H9 (cell line): ENCODE measurements around the gene TATDN2. TPM values are rescaled to one million over a fixed set of nuclear protein-coding genes. Genes with fewer than 3 reads are reported as not detected.

Source experiments
- DNase-seq: peaks from one replicate; pipeline ENCODE4 v3.0.0-alpha.2; 2017
- H2AFZ ChIP-seq: one replicate; pipeline ENCODE4 v1.6.1; 2013; ENCODE audit warnings: mild to moderate bottlenecking, low read length, control low read depth, moderate library complexity
- H2AK5ac ChIP-seq: 2 replicates; pipeline ENCODE4 v1.6.1; 2013; ENCODE audit warnings: low read length, control low read depth, mixed read lengths; ENCODE audit not compliant: insufficient read length
- H2BK120ac ChIP-seq: one replicate; pipeline ENCODE4 v1.6.1; 2013; ENCODE audit warnings: low read depth, mild to moderate bottlenecking, low read length, control low read depth, inconsistent platforms; ENCODE audit not compliant: poor library complexity, severe bottlenecking
- H2BK12ac ChIP-seq: 2 replicates; pipeline ENCODE4 v1.6.1; 2013; ENCODE audit warnings: low read length, control low read depth, mixed read lengths, low read depth; ENCODE audit not compliant: insufficient read length
- H2BK15ac ChIP-seq: 2 replicates; pipeline ENCODE4 v1.6.1; 2013; ENCODE audit warnings: low read depth, low read length, control low read depth
- H2BK20ac ChIP-seq: one replicate; pipeline ENCODE4 v1.6.1; 2013; ENCODE audit warnings: low read depth, mild to moderate bottlenecking, low read length, control low read depth, inconsistent platforms; ENCODE audit not compliant: poor library complexity, severe bottlenecking
- H2BK5ac ChIP-seq: 2 replicates; pipeline ENCODE4 v1.6.1; 2013; ENCODE audit warnings: low read length, control low read depth, mixed read lengths; ENCODE audit not compliant: insufficient read length
- H3K14ac ChIP-seq: 2 replicates; pipeline ENCODE4 v1.6.1; 2013; ENCODE audit warnings: low read length, control low read depth; ENCODE audit not compliant: insufficient read depth
- H3K18ac ChIP-seq: 2 replicates; pipeline ENCODE4 v1.6.1; 2013; ENCODE audit warnings: low read depth, mild to moderate bottlenecking, mixed read lengths, low read length, control low read depth; ENCODE audit not compliant: insufficient read length
- H3K23ac ChIP-seq: 2 replicates; pipeline ENCODE4 v1.6.1; 2013; ENCODE audit warnings: low read length, control low read depth, mixed read lengths, low read depth; ENCODE audit not compliant: insufficient read length
- H3K23me2 ChIP-seq: 2 replicates; pipeline ENCODE4 v1.6.1; 2013; ENCODE audit warnings: low read depth, mild to moderate bottlenecking, mixed read lengths, low read length, control low read depth; ENCODE audit not compliant: insufficient read length, poor library complexity, severe bottlenecking
- H3K27ac ChIP-seq: 2 replicates; pipeline ENCODE4 v1.5.1; 2013; ENCODE audit warnings: low read length, control low read depth, mixed read lengths, low read depth; ENCODE audit not compliant: insufficient read length
- H3K27me3 ChIP-seq: 2 replicates; pipeline ENCODE4 v1.6.1; 2013; ENCODE audit warnings: low read length, control low read depth, inconsistent platforms; ENCODE audit not compliant: insufficient read depth
- H3K4ac ChIP-seq: 2 replicates; pipeline ENCODE4 v1.6.1; 2013; ENCODE audit warnings: low read depth, mild to moderate bottlenecking, control low read depth, inconsistent platforms, low read length, moderate library complexity
- H3K4me1 ChIP-seq: 2 replicates; pipeline ENCODE4 v1.6.1; 2013; ENCODE audit warnings: low read length, control low read depth, inconsistent platforms; ENCODE audit not compliant: insufficient read depth
- H3K4me2 ChIP-seq: 2 replicates; pipeline ENCODE4 v1.6.1; 2013; ENCODE audit warnings: low read length, control low read depth, mixed read lengths; ENCODE audit not compliant: insufficient read length, insufficient read depth
- H3K56ac ChIP-seq: 2 replicates; pipeline ENCODE4 v1.6.1; 2013; ENCODE audit warnings: low read depth, mild to moderate bottlenecking, mixed read lengths, low read length, control low read depth; ENCODE audit not compliant: insufficient read length
- H3K79me1 ChIP-seq: 2 replicates; pipeline ENCODE4 v1.6.1; 2013; ENCODE audit warnings: low read depth, mild to moderate bottlenecking, moderate library complexity, low read length, control low read depth, inconsistent platforms; ENCODE audit not compliant: insufficient read depth, poor library complexity, severe bottlenecking
- H3K79me2 ChIP-seq: 2 replicates; pipeline ENCODE4 v1.6.1; 2013; ENCODE audit warnings: low read length, control low read depth, inconsistent platforms; ENCODE audit not compliant: insufficient read depth
- H3K9ac ChIP-seq: 2 replicates; pipeline ENCODE4 v1.6.1; 2013; ENCODE audit warnings: low read length, control low read depth, mixed read lengths; ENCODE audit not compliant: insufficient read length; ENCODE audit errors: extremely low read depth
- H3K9me3 ChIP-seq: one replicate; pipeline ENCODE4 v1.6.1; 2013; ENCODE audit warnings: low read depth, low read length, inconsistent platforms; ENCODE audit not compliant: control insufficient read depth
- H3T11ph ChIP-seq: one replicate; pipeline ENCODE4 v1.6.1; 2013; ENCODE audit warnings: mild to moderate bottlenecking, low read length, control low read depth, inconsistent platforms
- H4K20me1 ChIP-seq: one replicate; pipeline ENCODE4 v1.6.1; 2013; ENCODE audit not compliant: control insufficient read depth, insufficient read length, insufficient read depth
- H4K5ac ChIP-seq: 2 replicates; pipeline ENCODE4 v1.6.1; 2013; ENCODE audit warnings: low read depth, mild to moderate bottlenecking, mixed read lengths, low read length, control low read depth; ENCODE audit not compliant: insufficient read length
- H4K8ac ChIP-seq: replicated peaks from 2 replicates; pipeline ENCODE4 v1.6.1; 2013; ENCODE audit warnings: low read length, control low read depth, mixed read lengths, low read depth; ENCODE audit not compliant: insufficient read length
- H4K91ac ChIP-seq: 2 replicates; pipeline ENCODE4 v1.6.1; 2013; ENCODE audit warnings: low read depth, mild to moderate bottlenecking, moderate library complexity, mixed read lengths, low read length, control low read depth; ENCODE audit not compliant: insufficient read length
- H3K27ac Mint-ChIP-seq, 3 experiments: 2 replicates in 2 of 3; 3 replicates in 1 of 3; pipeline ENCODE4 v1.8.0; 2020 to 2021; ENCODE audit warnings: mixed read lengths in 3 of 3, mild to moderate bottlenecking in 1 of 3, moderate library complexity in 1 of 3
- H3K27me3 Mint-ChIP-seq: 2 replicates; pipeline ENCODE4 v1.8.0; 2021; ENCODE audit warnings: low read depth, mild to moderate bottlenecking, moderate library complexity, mixed read lengths
- H3K36me3 Mint-ChIP-seq, 3 experiments: 2 replicates in 2 of 3; 3 replicates in 1 of 3; pipeline ENCODE4 v1.8.0; 2020 to 2021; ENCODE audit warnings: low read depth in 3 of 3, mixed read lengths in 3 of 3; ENCODE audit not compliant: insufficient read depth in 1 of 3
- H3K4me1 Mint-ChIP-seq, 2 experiments: 2 replicates each; pipeline ENCODE4 v1.8.0; 2020; ENCODE audit warnings: mixed read lengths in 2 of 2
- H3K4me3 Mint-ChIP-seq, 2 experiments: 2 replicates in 1 of 2; 3 replicates in 1 of 2; pipeline ENCODE4 v1.8.0; 2020 to 2021; ENCODE audit warnings: mild to moderate bottlenecking in 2 of 2, mixed read lengths in 2 of 2, moderate library complexity in 1 of 2
- H3K9me3 Mint-ChIP-seq, 2 experiments: 2 replicates in 1 of 2; 3 replicates in 1 of 2; pipeline ENCODE4 v1.8.0; 2020; ENCODE audit warnings: mild to moderate bottlenecking in 2 of 2, mixed read lengths in 2 of 2, moderate library complexity in 1 of 2
- CTCF ChIP-seq: fragments of 200-600 bp; sonication (generic); conservative IDR thresholded peaks from 3 replicates; pipeline ENCODE4 v1.8.0; 2021; ENCODE audit warnings: antibody characterized with exemption, mild to moderate bottlenecking
- WGBS: extraction: QIAGEN DNeasy Blood & Tissue Kit; methylation state at CpG from one replicate; pipeline ENCODE4 v1.1.7; 2013; ENCODE audit warnings: missing lambda C conversion rate, low lambda C conversion rate, mixed read lengths; ENCODE audit not compliant: insufficient read length; ENCODE audit errors: extremely low coverage; 5-methylcytosine and 5-hydroxymethylcytosine counted together
- long read RNA-seq: library from polyadenylated mRNA; unstranded; transcript quantifications from one replicate; pipeline ENCODE4 v2.0.0, GENCODE V29; 2020
- total RNA-seq: library from RNA; stranded (reverse); gene quantifications from 2 replicates; pipeline ENCODE4 v1.2.1, GENCODE V29; 2021

TATDN2 gene
- total RNA-seq = 34.4 and 34.5 TPM in 2 replicates
- long read RNA-seq, partial matches to known transcripts = 4 of 4 reads
- long read RNA-seq, other reads (novel, unspliced or antisense) = 0 of 4 reads

- Mint-ChIP-seq H3K4me3 (peak within 1 kb of the TSS; percentile 83 to 94), H3K4me1 (peaks cover 24 to 26% of the 10 kb centered on the region in 2 experiments), H3K36me3 (peaks cover 33 to 52% (median 42%) of the 10 kb centered on the region in 3 experiments), H3K27me3 (peaks cover 17% of the 10 kb centered on the region), H3K27ac (peak within 1 kb of the TSS; percentile 73 to 94 (median 77)), H3K9me3 (peaks cover 33 to 34% of the 10 kb centered on the region in 2 experiments)
- Histone ChIP-seq H4K91ac (peak within 1 kb of the TSS; percentile 7), H2AFZ (no peak within 1 kb of the TSS), H3K56ac (no peak within 1 kb of the TSS), H4K8ac (no peak within 1 kb of the TSS), H3K4ac (no peak within 1 kb of the TSS), H2BK20ac (no peak within 1 kb of the TSS), H3K27ac (no peak within 1 kb of the TSS), H3K4me2 (peak within 1 kb of the TSS; percentile 88), H3T11ph (no peak within 1 kb of the TSS), H3K23ac (no peak within 1 kb of the TSS), H3K27me3 (no peaks in the 10 kb centered on the region), H4K5ac (no peak within 1 kb of the TSS), H4K20me1 (no peaks in the 10 kb centered on the region), H2BK15ac (no peak within 1 kb of the TSS), H2BK12ac (no peak within 1 kb of the TSS), H3K9ac (peak within 1 kb of the TSS; percentile 74), H3K23me2 (peaks cover 13% of the 10 kb centered on the region), H3K9me3 (no peaks in the 10 kb centered on the region), H3K79me2 (peaks cover 8% of the 10 kb centered on the region; the same call in 1 of the 2 replicates), H3K14ac (peak within 1 kb of the TSS; percentile 51), H3K18ac (peak within 1 kb of the TSS; percentile 22), H2BK5ac (no peak within 1 kb of the TSS), H3K79me1 (no peaks in the 10 kb centered on the region), H2BK120ac (no peak within 1 kb of the TSS), H3K4me1 (peaks cover 3% of the 10 kb centered on the region; the same call in 1 of the 2 replicates), H2AK5ac (no peak within 1 kb of the TSS)
- peak; percentile 99 for DNase-seq
- no peak for TF ChIP-seq CTCF
- no CpG with 5 or more reads among the region's 80 CpGs for WGBS
Measured at GRCh38 chr3:10248184-10248983, at the start of gene TATDN2. TSS of gene TATDN2 (plus strand) at chr3:10248459. CDS start at chr3:10249201, 742 bp downstream.
